ENCODE results near the gene GFOD1. TPM values are rescaled to one million over a fixed set of nuclear protein-coding genes. Genes with fewer than 3 reads are reported as not detected.

GFOD1 gene
- total and polyA plus RNA-seq, 9 donors, result 1.4 to 9.2 (median 3.7) TPM

DNA sequence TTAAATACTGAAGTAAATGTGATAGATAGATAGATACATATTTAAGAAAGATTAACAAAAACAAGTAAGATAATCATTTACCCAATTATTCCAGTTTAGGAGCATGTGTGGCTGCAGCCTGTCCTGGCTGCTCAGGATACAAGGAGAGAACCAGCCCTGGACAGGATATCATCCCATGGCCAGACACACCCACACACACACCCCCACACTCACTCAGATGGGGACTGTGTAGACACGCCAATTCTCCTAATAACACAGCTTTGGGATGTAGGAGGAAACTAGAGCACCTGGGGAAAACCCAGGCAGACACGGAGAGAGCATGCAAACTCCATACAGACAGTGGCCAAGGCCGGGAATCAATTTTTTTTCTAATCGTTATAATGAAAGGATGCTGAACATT lies 45.6 kb downstream of the GFOD1 start:
- intact Hi-C loops (cut with DNase I), result no loop called here
- H3K4me1 ChIP-seq (ENCODE audit: insufficient read depth), result peaks cover 9% of the 10 kb centered on the region
- no peak for DNase-seq
- WGBS, 3 donors, result 54 to 58% (median 56%) methylated on average over 4 of the region's 4 CpGs
- TF ChIP-seq POLR2A (IDR thresholded peaks at IDR 0.05) (no peak), EP300 (IDR thresholded peaks at IDR 0.05) (no peak)
- TF ChIP-seq, protein P1, sequence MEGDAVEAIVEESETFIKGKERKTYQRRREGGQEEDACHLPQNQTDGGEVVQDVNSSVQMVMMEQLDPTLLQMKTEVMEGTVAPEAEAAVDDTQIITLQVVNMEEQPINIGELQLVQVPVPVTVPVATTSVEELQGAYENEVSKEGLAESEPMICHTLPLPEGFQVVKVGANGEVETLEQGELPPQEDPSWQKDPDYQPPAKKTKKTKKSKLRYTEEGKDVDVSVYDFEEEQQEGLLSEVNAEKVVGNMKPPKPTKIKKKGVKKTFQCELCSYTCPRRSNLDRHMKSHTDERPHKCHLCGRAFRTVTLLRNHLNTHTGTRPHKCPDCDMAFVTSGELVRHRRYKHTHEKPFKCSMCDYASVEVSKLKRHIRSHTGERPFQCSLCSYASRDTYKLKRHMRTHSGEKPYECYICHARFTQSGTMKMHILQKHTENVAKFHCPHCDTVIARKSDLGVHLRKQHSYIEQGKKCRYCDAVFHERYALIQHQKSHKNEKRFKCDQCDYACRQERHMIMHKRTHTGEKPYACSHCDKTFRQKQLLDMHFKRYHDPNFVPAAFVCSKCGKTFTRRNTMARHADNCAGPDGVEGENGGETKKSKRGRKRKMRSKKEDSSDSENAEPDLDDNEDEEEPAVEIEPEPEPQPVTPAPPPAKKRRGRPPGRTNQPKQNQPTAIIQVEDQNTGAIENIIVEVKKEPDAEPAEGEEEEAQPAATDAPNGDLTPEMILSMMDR (IDR thresholded peaks at IDR 0.05), result no peak
- no peaks in the 10 kb centered on the region for H3K9me3 ChIP-seq
- no peaks in the 10 kb centered on the region for H3K27me3 ChIP-seq
- H3K36me3 ChIP-seq, result no peaks in the 10 kb centered on the region
- H3K4me3 ChIP-seq, result no peak overlapping the region
- H3K27ac ChIP-seq, result no peak overlapping the region

- no peaks in the 10 kb centered on the region for H3K36me3 ChIP-seq
- intact Hi-C loops (cut with DNase I), result no loop called here
- no peak overlapping the region for H3K4me3 ChIP-seq
- H3K27ac ChIP-seq, result no peak overlapping the region
- DNase-seq, result no peak
- 93 to 100% (median 100%) methylated on average over 1 of the region's 1 CpG for WGBS, 3 donors
- H3K27me3 ChIP-seq, result no peaks in the 10 kb centered on the region
- H3K9me3 ChIP-seq, result no peaks in the 10 kb centered on the region
- TF ChIP-seq, protein P1 (IDR thresholded peaks at IDR 0.05), result no peak
- TF ChIP-seq EP300 (IDR thresholded peaks at IDR 0.05), result no peak
- TF ChIP-seq POLR2A (IDR thresholded peaks at IDR 0.05), result no peak
- peaks cover 3% of the 10 kb centered on the region for H3K4me1 ChIP-seq (ENCODE audit: insufficient read depth)
Measured at GRCh38 chr6:13439644-13440043, 47.8 kb downstream of the GFOD1 start.

GRCh38 chr6:13438126-13438525 lies 49.3 kb downstream of the GFOD1 start:
- Histone ChIP-seq H3K27me3 (no peaks in the 10 kb centered on the region), H3K36me3 (no peaks in the 10 kb centered on the region), H3K27ac (no peak overlapping the region), H3K9me3 (no peaks in the 10 kb centered on the region), H3K4me3 (no peak overlapping the region), H3K4me1 (ENCODE audit: insufficient read depth) (peaks cover 3% of the 10 kb centered on the region)
- intact Hi-C loops (cut with DNase I), result no loop called here
- TF ChIP-seq EP300 (IDR thresholded peaks at IDR 0.05) (no peak), POLR2A (IDR thresholded peaks at IDR 0.05) (no peak)
- TF ChIP-seq, protein P1 (IDR thresholded peaks at IDR 0.05), result no peak
- DNase-seq, result no peak
- WGBS, 3 donors, result 93 to 100% (median 93%) methylated on average over 1 of the region's 1 CpG

GRCh38 chr6:13437218-13437996 lies 50.0 kb downstream of the GFOD1 start:
- Histone ChIP-seq H3K4me3 (no peak overlapping the region), H3K4me1 (ENCODE audit: insufficient read depth) (peaks cover 3% of the 10 kb centered on the region), H3K36me3 (no peaks in the 10 kb centered on the region), H3K9me3 (no peaks in the 10 kb centered on the region), H3K27ac (no peak overlapping the region), H3K27me3 (no peaks in the 10 kb centered on the region)
- intact Hi-C loops (cut with DNase I), result no loop called here
- TF ChIP-seq POLR2A (IDR thresholded peaks at IDR 0.05), result no peak
- TF ChIP-seq, protein P1 (IDR thresholded peaks at IDR 0.05), result no peak
- no peak for TF ChIP-seq EP300 (IDR thresholded peaks at IDR 0.05)
- 89 to 93% (median 92%) methylated on average over 3 of the region's 3 CpGs for WGBS, 3 donors
- no peak for DNase-seq

Data from ovary (tissue), 9 donors.